GM21786 (cell line): Measurements from ENCODE around the gene POLA2.
"Not testable (repeated sequence)": the region's sequence is repeated elsewhere in the genome, so short reads cannot be mapped to it uniquely, and the experiment has no call there.

Experiments
- ATAC-seq: cut with Tn5 transposase; IDR thresholded peaks from one replicate; pipeline ENCODE4 v1.9.1; 2021; ENCODE audit not compliant: unreplicated experiment

POLA2 gene

GRCh38 chr11:65261591-65262380, at the start of gene POLA2:
TSS of gene POLA2 (plus strand) at chr11:65261962. CDS start at chr11:65262293, 331 bp downstream.
- ATAC-seq = peak; percentile 77

DNA sequence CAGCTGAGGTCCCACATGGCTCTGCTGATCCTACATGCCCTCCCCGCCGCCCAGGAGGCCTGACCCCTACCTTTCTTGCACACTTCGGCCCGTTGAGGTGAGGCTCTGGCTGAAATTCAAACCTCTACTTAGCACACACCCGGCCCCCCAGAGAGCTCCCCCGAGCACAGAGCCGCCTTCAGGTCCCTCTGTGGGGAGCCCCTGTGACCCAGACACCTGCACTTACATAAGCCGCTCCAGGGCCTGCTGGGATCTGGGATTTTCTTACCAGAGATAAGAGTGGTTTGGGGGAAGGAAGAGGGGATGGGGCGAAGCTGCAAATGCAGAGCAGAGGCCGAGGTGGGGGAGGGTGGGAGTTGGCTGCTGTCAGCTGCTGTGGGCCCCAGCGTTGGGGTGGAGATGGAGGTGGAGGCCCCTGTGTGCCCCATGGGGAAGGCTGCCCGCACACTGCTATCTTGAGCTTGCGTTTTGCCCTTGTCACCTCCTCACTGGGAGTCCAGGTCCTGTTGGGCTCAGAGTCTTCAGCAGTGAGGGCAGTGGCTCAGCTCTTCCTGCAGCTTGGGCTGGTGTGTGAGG, 49.4 kb upstream of the POLA2 start:
- ATAC-seq = no peak

GRCh38 chr11:65213322-65214211, 48.2 kb upstream of the POLA2 start:
- no peak for ATAC-seq

DNA sequence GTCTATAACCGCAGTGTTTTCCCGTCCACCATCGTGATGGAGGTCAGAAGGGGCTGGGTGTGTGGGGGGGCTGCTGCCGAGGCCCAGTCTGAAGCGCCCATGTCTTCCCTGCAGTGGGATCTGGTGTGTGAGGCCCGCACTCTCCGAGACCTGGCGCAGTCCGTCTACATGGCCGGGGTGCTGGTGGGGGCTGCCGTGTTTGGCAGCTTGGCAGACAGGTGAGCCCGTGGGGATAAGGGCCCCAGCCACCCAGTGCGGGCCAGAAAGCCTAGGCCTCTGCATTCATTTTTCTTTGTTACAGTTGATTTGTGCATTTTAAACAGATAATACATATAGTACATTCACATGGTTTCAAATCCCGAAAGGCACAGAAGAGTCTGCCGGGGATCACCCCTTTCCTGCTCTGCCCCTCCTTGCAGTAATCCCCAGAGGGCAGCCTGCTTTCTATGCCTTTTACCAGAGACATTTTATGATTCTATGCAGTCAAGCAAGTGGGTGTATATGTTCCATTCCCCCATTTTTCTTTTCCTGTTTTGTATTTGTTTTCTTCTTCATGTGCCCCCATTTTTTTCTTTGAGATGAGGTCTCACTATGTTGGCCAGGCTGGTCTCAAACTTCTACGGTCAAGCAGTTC, 47.4 kb upstream of the POLA2 start:
- no peak for ATAC-seq

- ATAC-seq = no peak
Measured at GRCh38 chr11:65215441-65216076, 46.2 kb upstream of the POLA2 start.

DNA sequence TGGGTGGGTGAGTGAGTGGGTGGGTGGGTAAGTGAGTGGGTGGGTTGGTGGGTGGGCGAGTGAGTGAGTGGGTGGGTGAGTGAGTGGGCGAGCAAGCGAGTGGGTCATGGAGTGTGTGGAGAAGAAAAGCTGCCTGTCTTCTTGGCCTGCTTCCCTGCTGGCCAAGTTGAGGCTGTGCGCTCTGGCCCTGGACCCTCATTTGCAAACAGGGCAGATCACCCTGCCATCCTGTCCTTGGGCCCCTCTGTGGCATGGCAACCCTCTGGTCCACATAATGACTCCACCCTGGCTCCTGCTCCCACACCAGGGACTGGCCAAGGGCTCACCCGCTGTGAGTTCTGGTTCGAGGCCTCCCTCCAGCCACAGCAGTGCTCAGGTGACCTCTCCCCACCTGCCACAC, 44.9 kb upstream of the POLA2 start:
- ATAC-seq = no peak

- no peak for ATAC-seq
Measured at GRCh38 chr11:65217441-65218423, 44.0 kb upstream of the POLA2 start.

GRCh38 chr11:65218446-65218845, 43.3 kb upstream of the POLA2 start:
- ATAC-seq = no peak

- ATAC-seq = no peak
Measured at GRCh38 chr11:65219930-65220213, 41.9 kb upstream of the POLA2 start.

GRCh38 chr11:65221026-65221425, 40.7 kb upstream of the POLA2 start:
- no peak for ATAC-seq

GRCh38 chr11:65223011-65223410, 38.8 kb upstream of the POLA2 start:
- ATAC-seq = no peak

- ATAC-seq = no peak
Measured at GRCh38 chr11:65224930-65225278, 36.9 kb upstream of the POLA2 start.

- no peak for ATAC-seq
Measured at GRCh38 chr11:65225279-65226102, 36.3 kb upstream of the POLA2 start.

DNA sequence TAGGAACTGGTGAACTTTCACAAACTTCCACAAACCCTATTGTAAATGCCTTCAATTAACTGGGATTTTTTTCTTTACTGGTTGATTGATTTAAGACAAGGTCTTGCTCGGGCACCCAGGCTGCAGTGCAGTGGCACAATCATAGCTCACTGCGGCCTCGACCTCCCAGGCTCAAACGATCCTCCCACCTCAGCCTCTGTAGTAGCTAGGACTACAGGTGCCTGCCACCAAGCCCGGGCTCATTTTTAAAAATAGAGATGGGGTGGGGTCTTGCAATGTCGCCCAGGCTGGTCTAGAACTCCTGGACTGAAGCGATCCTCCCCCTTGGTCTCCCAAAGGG, 35.7 kb upstream of the POLA2 start:
- no peak for ATAC-seq

DNA sequence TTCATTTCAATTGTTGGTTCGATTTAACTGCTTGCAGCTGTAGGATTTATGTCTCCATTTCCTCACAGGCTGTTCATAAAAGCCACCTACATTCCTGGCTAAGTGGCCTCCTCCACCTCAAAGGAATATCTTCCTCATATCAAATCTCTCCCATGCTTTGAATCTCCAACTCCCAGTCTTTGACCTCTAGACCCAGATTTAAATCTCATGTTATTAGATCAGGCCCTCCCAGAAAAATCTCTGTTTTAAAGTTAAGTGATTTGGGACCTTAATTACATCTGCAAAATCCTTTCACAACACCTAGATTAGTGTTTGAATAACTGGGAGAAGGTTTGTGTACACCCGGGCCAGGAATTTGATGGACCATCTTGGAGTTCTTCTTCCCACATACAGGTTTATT, 33.9 kb upstream of the POLA2 start:
- no peak for ATAC-seq

- no peak for ATAC-seq
Measured at GRCh38 chr11:65236194-65237059, 25.3 kb upstream of the POLA2 start.

GRCh38 chr11:65238302-65238701, 23.5 kb upstream of the POLA2 start:
- ATAC-seq = not testable (repeated sequence)

DNA sequence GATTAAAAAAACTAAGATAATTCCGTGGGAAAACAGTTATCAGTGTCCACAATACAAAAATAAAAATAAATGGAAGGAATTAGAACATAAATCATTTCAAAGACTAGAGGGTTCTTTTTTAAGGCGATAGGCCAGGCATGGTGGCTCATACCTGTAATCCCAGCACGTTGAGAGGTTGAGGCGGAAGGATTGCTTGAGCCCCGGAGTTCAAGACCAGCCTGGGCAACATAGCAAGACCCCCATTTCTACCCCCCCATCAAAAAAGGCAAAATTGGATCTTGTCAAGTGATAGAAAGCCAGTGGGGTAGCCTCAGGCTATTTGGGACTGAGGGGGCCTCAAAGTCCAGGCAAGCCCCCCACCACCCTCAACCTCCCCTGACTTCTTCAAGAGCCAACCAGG, 20.6 kb upstream of the POLA2 start:
- ATAC-seq = no peak
